ENCODE results near the gene MLXIP. TPM values are rescaled to one million over a fixed set of nuclear protein-coding genes. Genes with fewer than 3 reads are reported as not detected.

MLXIP gene
- polyA plus RNA-seq, 3 donors: 20.8 to 33.2 (median 30.7) TPM

DNA sequence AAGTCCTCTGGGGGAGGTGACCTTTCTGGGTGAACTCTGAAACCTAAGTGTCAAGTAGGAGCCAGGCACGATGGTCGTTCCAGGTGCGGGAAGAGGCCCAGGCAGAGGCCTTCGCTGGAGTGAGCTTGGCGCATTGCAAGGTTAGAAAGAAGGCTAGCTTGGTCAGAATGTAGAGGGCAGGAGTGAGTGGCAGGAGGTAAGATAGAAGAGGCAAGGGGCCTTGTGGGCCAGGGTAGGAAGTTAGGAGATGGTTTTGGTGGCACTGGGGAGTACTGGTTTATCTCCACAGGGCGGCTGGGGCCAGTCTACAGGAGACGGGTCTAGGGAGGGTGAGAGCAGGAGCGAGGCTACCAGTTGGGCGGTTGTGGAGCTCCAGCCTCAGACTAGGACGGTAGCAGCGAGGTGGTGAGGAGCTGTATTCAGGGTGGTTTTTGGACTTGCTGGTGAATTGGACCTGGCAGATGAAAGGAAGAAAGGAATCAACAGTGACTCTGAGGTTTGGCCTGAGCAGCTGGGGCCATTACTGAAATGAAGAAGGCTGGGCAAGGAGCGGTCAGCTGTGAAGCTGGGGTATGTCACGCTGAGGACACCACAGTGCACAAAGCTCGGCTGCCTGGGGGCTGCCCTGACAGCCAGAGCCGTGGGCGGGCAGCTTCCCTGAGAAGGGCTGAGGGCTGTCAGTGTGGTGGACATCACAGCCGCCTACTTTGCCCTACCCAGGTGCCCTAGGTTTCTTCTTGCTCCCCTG, 9.0 kb downstream of the MLXIP start:
- 75 to 85% (median 83%) methylated on average over 17 of the region's 17 CpGs for WGBS, 3 donors

DNA sequence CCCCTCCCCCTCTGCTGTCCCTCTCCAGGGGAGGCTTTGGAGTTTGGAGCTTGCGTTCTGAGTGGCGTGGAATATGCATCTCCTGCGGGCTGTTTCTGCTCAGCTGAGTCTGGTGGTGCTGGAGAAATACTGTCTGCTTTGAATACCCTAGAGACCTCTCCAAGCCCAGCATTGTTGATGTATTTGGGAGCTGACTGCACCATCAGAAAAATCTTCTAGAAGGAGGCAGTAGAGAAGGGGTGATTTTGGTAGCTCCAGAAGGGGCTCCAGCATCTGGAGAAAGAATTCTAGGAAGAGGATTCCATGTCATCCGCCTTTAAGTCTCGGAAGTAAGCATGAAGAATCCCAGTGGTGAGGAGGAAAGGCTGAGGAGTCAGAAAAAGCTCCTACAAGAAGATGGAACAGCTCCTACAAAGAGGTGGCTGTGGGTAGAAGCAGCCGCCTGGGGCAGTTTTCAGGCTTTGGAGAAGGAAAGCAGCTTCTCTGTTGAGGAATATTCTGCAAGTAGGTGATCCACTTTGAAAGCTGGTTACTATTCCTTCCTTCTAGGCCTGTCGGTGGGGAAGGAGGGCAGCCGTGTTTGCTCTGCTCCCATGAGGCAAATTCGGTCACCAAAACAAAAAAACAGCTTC, 9.7 kb downstream of the MLXIP start:
- WGBS, 3 donors: 63 to 76% (median 68%) methylated on average over 9 of the region's 9 CpGs
- H3K27ac ChIP-seq (ENCODE audit: low read depth, low read length): no peak overlapping the region

More for the DNA sequence above, 9.0 kb downstream of the MLXIP start:
- no peak overlapping the region for H3K27ac ChIP-seq (ENCODE audit: low read depth, low read length)

DNA sequence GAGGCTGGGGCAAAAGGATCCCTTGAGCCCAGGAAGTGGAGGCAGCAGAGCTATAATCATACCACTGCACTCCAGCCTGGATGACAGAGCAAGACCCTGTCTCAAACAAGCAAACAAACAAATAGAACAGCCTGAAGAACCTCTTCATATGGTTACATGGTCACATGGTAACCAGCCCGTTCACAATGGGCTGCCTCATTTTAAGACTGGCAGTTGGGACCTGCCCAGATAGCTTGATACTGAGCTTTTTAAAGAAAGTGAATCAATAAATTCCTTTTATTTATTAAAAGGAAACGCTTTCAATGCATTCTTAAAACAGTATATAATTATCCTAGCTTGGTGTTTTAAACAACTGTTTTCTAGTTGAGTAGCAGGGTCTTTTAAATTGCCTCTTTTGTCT, 10.5 kb downstream of the MLXIP start:
- H3K27ac ChIP-seq (ENCODE audit: low read depth, low read length): no peak overlapping the region
- WGBS, 3 donors: 14 to 81% (median 68%) methylated on average over 2 of the region's 2 CpGs

DNA sequence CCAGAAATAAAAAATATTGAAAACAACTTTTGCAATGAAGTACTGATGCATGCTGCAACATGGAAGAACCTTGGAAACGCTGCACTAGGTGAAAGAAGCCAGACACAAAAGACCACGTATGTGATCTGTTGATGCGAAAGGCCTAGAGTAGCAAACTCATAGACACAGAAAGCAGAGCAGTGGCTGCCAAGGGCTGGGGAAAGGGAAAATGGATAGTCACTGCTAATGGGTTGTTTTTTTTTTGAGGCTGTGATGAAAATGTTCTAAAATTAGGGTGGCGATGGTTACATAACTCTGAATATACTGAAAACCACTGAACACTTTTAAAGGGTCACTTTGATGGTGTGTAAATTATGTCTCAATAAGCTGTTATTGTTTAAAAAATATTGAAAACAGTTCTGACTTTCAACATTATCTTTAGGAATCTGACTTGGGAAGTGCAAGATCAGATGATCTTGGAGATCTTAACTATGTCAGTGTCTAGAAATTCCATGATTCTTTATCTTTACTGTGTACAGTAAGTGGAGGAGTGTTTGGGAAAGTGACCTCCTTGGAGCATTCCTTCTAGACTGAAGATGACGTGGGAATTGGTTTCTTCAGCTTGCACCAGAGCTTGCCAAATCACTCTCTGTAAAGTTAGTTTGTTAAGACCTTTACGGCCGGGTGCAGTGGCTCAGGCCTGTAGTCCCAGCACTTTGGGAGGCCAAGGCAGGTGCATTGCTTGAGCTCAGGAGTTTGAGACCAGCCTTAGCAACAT, 12.4 kb downstream of the MLXIP start:
- 30 to 55% (median 32%) methylated on average over 7 of the region's 7 CpGs for WGBS, 3 donors
- H3K27ac ChIP-seq (ENCODE audit: low read depth, low read length): no peak overlapping the region

DNA sequence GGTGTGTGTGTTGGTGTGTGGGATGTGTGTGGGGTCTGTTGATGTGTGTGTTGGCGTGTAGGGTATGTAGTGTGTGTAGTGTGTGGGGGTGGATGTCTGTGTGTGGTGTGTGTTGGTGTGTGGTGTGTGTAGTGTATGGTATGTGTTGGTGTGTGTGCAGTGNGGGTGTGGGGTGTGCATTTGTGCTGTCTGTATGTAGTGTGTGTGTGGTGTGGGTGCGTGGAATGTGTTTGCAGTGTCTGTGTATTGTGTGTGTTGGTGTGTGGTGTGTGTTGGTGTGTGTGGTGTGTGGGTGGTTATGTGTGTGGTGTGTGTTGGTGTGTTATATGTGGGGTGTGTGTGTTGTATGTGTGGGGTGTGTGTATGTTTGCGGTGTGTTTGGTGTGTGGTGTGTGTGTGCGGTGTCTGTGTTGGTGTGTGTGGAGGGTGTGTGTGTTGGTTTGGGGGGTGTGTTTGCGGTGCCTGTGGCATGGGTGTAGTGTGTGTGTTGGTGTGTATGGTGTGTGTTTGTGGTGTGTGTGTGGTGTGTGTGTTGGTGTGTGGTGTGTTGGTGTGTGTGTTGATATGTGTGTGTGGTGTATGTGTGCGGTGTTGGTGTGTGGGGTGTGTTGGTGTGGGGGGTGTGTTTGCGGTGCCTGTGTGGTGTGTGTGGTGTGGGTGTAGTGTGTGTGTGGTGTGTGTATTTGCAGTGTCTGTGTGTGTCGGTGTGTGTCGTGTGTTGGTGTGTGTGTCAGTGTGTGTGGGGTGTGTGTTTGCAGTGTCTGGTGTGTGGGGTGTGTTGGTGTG, 14.7 kb downstream of the MLXIP start:
- WGBS, 3 donors: 93 to 99% (median 94%) methylated on average over 9 of the region's 9 CpGs
- no peak overlapping the region for H3K27ac ChIP-seq (ENCODE audit: low read depth, low read length)

DNA sequence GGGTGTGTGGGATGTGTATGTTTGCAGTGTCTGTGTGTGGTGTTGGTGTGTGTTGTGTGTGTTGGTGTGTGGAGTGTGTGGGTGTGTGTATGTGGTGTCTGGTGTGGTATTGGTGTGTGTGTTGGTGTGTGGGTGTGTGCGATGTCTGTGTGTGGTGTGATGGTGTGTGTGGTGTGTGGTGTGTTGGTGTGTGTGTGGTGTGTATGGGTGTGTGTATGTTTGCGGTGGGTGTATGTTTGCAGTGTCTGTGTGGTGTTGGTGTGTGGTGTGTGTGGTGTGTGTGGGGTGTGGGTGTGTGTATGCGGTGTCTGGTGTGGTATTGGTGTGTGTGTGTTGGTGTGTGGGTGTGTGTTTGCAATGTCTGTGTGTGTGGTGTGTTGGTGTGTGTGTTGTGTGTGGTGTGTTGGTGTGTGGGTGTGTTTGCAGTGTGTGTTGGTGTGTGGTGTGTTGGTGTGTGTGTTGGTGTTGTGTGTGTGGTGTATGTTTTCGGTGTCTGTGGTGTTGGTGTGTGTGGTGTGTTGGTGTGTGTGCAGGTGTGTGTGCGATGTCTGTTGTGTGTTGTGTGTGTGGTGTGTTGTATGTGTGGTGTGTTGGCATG, 15.7 kb downstream of the MLXIP start:
- no peak overlapping the region for H3K27ac ChIP-seq (ENCODE audit: low read depth, low read length)
- WGBS, 3 donors: 97 to 100% (median 98%) methylated on average over 5 of the region's 5 CpGs

DNA sequence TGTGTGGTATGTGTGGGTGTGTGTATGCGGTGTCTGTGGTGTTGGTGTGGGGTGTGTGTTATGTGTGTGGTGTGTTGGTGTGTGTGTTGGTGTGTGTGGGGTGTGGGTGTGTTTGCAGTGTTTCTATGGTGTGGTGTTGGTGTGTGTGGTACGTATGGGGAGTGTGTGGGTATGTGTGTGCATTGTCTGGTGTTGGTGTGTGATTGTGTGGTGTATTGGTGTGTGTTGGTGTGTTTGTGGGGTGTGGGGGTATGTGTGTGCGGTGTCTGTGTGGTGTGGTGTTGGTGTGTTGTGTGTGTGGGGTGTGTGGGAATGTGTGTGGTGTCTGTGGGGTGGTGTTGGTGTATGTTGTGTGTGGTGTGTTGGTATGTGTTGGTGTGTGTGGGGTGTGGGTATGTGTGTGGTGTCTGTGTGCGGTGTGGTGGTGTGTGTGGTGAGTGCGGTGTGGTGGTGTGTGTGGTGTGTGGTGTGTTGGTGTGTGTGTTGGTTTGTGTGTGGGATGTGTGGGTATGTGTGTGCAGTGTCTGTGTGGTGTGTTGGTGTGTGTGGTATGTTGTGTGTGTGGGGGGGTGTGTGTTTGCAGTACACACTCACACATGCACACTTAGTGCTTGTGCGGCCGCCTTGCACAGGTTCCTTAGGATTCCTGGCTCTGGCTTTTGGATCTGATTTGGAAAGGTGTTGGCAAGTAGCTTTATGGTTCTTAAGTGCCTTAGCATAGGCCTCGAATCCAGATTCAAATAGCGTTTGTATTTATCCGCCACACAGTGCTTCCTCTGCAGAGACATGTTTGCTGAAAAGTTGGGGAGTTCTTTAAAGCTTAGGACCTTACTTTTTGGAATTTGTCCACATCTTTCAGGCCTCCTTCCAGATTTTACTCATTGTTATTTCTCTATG, 16.4 kb downstream of the MLXIP start:
- no peak overlapping the region for H3K27ac ChIP-seq (ENCODE audit: low read depth, low read length)
- WGBS, 3 donors: 58 to 77% (median 77%) methylated on average over 10 of the region's 10 CpGs

DNA sequence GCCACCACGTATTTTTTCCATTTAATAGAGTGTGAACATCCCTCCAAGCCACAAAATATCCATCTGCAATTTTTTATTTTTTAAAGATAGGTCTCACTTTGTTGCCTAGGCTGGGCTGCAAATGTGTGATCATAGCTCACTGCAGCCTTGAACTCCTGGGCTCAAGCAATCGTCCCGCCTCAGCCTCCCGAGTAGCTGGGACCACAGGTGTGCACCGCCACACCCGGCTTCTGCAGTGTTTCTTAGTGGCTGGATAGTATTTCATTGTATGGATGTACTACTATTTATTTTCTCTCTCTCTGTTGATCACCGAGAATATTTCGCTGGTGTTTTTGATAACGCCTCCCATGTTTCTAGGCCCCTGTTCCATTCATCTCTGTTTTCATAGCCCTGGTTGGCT, 17.5 kb downstream of the MLXIP start:
- WGBS, 3 donors: 67 to 84% (median 82%) methylated on average over 9 of the region's 9 CpGs
- H3K27ac ChIP-seq (ENCODE audit: low read depth, low read length): no peak overlapping the region

DNA sequence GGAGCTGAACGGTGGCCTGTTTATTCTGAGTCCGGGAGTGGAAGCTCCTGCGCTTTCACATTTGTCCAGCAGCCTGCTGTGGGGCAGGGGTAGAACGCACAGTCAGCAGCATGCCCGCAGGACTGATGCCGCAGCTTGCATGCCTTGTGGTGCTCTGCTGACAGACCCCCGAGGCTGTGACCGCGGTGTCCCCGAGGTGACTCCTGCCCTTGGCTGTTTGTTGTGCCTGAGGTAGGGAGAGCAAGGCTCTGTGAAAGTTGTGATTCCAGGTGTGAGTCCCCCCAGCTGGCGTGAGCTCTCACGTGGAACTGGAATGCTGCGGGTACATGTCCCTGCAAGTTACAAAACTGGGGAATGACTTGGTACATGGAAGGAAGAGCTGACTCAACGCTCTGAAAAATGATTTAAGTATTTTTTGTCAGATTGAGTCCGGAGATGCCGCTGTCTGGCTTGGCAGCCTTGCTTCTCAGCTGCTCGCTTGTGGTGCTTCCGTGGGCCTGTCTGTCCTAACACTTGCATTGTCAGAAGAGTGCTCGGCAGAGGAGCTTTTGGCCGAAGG, 18.1 kb downstream of the MLXIP start:
- H3K27ac ChIP-seq (ENCODE audit: low read depth, low read length): no peak overlapping the region
- 43 to 81% (median 71%) methylated on average over 20 of the region's 20 CpGs for WGBS, 3 donors

DNA sequence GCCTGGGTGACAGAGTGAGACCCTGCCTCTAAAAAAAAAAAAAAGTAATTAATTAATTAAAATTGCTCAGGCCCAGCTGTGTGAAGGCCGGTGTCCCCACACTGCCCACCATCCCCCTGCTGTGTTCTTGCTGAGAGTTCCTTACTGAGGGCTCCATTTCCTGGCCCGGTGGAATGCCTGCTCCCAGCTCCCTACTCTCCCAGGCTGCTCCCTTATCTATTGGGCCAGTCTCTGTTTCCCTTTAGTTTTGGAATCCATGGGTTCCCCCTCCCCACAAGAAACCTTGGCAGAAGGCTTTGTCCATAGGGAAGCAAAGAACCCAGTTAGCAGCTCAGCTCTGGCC, 19.0 kb downstream of the MLXIP start:
- 20 to 51% (median 25%) methylated on average over 2 of the region's 2 CpGs for WGBS, 3 donors
- no peak overlapping the region for H3K27ac ChIP-seq (ENCODE audit: low read depth, low read length)

DNA sequence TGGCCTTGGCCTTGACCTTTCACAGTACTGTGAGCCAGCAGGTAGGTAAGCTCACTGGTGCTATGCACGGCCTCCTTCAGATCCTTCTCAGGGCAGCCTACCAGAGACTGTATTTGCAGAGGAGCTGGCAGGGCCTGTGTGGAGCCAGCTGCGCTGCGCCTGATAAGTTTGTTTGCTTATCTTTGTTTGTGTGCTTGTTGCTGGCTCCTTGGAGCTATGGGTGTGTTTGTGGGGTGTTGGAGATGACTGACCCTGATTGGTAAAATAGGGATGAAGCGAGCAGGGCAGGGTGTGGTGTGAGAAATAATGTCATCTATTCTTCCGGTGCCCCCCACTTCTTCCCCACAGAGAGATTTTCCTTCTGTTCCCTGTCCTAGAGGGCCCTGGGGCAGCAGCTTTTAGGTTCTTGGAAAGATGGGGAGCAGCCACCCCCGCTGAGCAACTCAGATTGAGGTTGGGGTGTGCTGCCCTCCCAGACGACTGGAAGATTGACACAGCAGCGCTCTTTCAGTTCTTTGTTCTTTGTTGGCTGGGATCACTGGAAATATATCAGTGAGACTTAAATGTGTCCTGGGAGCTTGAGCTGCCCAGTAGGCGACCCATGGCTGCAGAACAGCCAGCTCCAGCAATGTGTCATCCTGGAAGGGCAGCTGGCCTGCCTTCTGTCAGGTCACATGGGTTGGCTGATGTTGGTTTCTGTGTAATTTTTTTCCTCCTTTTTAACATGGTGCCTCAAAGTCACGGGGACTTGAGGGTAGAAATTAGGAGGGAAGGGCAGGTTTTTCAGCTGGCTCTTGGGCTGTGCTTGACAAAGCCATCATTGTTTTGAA, 19.6 kb downstream of the MLXIP start:
- no peak overlapping the region for H3K27ac ChIP-seq (ENCODE audit: low read depth, low read length)
- 13 to 48% (median 42%) methylated on average over 10 of the region's 10 CpGs for WGBS, 3 donors

DNA sequence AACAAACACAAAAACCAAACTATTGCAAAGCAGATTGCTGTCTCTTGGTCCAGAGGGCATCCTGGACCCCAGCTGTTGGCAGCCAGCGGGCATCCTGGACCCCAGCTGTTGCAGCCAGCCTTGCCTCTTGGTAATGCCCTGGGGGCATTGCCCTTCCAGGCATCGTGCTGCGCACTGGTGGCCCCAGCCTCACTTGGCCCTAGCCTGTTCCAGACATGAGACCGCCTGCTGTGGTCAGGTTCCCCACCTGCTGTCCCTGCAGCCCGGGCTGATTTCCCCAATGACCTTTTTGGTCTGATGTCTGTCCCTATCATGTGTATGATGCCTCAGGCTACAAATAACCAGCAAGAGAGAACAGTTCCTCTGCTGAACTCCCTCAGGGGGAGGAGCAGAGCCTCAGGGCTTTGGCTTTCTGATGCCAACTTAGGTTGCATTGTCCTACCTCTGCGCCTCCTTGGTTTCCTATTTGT, 20.8 kb downstream of the MLXIP start:
- no peak overlapping the region for H3K27ac ChIP-seq (ENCODE audit: low read depth, low read length)
- 86 to 89% (median 87%) methylated on average over 6 of the region's 6 CpGs for WGBS, 3 donors

DNA sequence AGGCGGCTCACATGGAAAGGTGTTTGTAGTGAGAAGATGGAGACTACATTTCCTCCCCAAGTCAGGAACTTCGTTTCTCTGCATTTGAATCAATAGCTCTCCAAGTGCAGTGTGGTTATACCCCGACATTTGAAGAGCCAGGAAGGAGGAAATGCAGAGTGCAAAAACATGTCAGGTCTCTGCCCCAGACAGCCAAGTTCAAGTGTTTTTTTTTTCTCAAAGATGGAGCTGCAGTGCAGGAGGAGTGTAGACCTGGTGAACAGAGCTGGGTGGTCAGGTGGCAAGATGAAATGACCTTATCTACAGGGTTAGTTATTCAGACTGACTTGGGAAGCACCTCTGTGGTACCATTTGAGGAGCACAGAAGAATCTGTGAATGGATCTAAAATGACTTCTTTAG, 21.3 kb downstream of the MLXIP start:
- H3K27ac ChIP-seq (ENCODE audit: low read depth, low read length): no peak overlapping the region
- 39 to 40% (median 40%) methylated on average over 3 of the region's 3 CpGs for WGBS, 3 donors

DNA sequence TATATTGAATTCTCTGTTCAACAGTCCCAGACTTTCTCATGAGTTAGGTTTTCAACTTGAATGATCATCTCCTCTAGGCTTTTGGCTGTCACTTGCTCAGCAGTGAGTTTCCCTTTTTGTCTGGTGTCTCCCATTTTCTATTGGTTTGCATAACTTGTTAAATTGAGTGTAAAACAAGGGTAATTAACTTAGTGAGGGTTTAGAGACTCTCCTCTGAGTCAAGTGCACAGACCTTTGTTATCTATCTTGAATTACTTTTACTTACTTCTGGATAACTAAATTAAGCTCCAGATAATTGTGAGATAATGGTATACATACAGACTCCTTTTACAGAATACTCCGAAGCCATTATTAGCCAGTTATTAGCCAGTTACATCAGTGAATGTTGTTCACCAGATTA, 22.0 kb downstream of the MLXIP start:
- 42 to 97% (median 84%) methylated on average over 1 of the region's 1 CpG for WGBS, 3 donors
- no peak overlapping the region for H3K27ac ChIP-seq (ENCODE audit: low read depth, low read length)

DNA sequence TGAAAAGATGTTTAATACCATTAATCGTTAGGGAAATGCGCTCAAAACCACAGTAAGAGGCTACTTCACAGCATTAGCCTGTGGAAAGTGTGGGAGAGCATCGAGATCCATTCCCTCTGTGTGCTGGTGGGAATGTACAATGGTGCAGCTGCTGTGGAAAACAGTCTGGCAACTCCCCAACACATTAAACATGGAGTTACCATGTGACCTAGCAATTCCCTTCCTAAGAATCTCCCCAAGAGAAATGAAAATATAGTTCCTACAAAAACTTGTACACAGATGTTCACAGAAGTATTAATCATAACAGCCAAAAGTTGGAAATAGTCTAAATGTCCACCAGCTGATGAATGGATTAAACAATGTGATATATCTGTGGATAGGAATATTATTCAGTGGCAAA, 23.8 kb downstream of the MLXIP start:
- H3K27ac ChIP-seq (ENCODE audit: low read depth, low read length): no peak overlapping the region
- WGBS, 3 donors: 58 to 74% (median 61%) methylated on average over 3 of the region's 3 CpGs

DNA sequence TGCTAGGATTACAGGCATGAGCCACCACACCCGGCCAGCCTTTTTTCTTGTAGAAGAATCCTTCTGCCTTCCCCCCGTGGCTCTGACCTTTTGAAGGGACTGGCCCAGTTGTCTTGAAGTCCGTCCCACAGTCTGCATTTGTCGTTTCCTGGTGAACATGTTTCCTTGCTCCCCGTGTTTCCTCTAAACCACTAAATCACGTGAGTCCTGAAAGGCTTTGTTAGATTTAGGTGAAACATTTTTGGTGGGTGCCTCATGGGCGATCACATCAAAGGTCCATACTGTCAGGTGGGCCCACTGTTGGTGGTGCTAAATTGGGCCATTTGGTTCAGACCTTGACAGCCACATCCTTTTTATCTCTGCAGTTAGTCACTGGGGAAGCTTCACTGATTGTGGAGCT, 26.3 kb downstream of the MLXIP start:
- WGBS, 3 donors: 33 to 57% (median 40%) methylated on average over 7 of the region's 7 CpGs
- H3K27ac ChIP-seq (ENCODE audit: low read depth, low read length): no peak overlapping the region

Measured in adipose tissue (tissue), 3 donors.